HG03196 (cell line): ENCODE data around the gene WDR20.
"Not testable (repeated sequence)": the region's sequence is repeated elsewhere in the genome, so short reads cannot be mapped to it uniquely, and the experiment has no call there.

ENCODE experiments used
- ATAC-seq: cut with Tn5 transposase; IDR thresholded peaks from one replicate; pipeline ENCODE4 v1.9.1; 2021; ENCODE audit not compliant: unreplicated experiment

The WDR20 gene

DNA sequence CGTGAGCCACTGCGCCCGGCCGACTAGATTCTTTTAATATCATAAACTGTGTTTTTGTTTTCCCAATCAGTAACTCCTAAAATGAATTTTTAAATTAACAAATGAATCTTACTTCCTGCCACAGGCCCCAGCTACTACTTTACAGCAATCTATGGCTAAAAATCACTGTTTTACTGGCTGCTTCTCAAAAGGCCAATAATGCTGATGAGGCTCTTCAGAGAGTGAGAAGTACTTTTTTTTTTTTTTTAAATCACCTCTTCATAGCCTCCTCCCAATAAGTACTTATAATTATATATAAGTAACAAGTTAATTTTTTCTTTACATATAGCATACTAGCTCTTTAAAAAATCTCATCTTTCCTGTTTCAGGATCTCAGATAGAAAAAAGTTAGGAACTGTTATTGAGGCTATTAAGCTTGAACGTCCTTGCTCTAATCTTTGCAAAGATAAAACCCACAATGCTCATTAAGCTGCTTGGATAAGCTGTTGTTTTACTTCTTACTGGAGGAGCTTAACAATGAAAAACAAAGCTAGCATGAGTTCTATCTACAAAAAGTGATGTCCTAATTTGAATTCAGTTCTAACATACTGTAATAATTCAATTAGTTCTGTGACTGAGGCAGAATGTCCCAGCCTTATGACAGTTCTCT lies 12.8 kb upstream of the WDR20 start:
- no peak for ATAC-seq

GRCh38 chr14:102131741-102132140 lies 8.0 kb upstream of the WDR20 start:
- ATAC-seq = no peak

- ATAC-seq = not testable (repeated sequence)
Measured at GRCh38 chr14:102134021-102134420, 5.7 kb upstream of the WDR20 start.

DNA sequence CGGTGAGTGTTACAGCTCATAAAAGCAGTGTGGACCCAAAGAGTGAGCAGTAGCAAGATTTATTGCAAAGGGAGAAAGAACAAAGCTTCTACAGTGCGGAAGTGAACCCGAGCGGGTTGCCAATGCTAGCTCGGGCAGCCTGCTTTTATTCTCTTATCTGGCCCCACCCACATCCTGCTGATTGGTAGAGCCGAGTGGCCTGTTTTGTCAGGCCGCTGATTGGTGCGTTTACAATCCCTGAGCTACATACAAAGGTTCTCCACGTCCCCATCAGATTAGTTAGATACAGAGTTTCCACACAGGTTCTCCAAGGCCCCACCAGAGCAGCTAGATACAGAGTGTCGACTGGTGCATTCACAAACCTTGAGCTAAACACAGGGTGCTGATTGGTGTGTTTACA lies 5.0 kb upstream of the WDR20 start:
- ATAC-seq = not testable (repeated sequence)

DNA sequence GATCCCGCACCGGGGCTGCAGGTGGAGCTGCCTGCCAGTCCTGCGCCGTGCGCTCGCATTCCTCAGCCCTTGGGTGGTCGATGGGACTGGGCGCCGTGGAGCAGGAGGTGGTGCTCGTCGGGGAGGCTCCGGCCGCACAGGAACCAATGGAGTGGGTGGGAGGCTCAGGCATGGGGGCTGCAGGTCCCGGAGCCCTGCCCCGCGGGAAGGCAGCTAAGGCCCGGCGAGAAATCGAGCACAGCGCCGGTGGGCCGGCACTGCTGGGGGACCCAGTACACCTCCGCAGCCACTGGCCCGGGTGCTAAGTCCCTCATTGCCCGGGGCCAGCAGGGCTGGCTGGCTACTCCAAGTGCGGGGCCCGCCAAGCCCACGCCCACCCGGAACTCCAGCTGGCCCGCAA lies 4.2 kb upstream of the WDR20 start:
- not testable (repeated sequence) for ATAC-seq

- ATAC-seq = no peak
Measured at GRCh38 chr14:102138535-102138934, 1.2 kb upstream of the WDR20 start.

DNA sequence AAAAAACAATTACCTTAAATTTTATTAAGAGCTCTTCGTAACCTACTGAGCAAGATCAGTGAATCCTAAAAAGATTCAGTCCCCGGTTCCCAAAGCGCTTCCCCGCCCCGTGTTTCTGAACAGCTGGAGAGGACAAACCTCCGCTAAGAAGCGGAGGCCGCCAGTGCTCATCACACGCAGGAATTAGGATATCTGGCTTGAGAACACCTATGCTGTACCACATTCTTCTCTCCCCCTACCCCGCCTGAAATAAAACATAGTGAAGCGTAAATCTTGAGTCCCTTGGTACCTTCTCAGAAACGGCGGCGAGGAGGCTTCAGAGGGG lies 774 bp upstream of the WDR20 start:
- no peak for ATAC-seq

DNA sequence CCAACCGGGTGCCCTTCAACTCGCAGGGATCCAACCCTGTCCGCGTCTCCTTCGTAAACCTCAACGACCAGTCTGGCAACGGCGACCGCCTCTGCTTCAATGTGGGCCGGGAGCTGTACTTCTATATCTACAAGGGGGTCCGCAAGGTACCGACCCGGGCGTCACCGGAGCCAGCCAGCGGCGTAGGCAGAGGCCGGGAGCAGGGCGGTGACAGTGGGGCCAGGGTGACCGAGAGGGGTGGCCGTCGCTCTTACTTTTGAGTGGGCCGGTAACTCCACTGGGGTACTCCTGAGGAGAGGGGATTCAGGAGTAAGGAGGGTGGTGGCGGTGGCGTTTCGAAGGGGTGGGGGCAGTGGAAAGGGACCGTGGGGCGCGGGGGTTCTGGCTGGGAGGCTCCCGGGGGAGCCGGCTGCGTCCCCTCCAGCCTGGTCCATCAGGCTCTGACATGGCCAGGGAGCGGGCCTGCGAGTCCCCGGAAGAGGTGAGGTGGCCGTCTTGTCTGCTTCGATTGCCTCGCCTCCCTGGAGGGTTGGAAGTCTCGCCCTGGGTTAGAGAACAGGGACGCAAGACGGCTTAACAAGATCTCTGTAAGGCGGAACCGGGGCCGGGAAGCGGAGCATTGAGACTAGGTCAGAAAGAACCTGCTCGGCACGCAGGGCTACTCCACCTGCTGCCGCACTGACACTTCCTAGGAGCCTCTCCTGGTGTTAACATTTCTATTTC lies 491 bp downstream of the WDR20 start:
- ATAC-seq = peak; percentile 9

- no peak for ATAC-seq
Measured at GRCh38 chr14:102140750-102141145, 1.1 kb downstream of the WDR20 start.

- ATAC-seq = no peak
Measured at GRCh38 chr14:102141797-102142196, 2.1 kb downstream of the WDR20 start.

- no peak for ATAC-seq
Measured at GRCh38 chr14:102144914-102145313, 5.2 kb downstream of the WDR20 start.

GRCh38 chr14:102145395-102145794 lies 5.7 kb downstream of the WDR20 start:
- ATAC-seq = no peak

- no peak for ATAC-seq
Measured at GRCh38 chr14:102146423-102146822, 6.7 kb downstream of the WDR20 start.

GRCh38 chr14:102150083-102150482 lies 10.4 kb downstream of the WDR20 start:
- ATAC-seq = no peak

DNA sequence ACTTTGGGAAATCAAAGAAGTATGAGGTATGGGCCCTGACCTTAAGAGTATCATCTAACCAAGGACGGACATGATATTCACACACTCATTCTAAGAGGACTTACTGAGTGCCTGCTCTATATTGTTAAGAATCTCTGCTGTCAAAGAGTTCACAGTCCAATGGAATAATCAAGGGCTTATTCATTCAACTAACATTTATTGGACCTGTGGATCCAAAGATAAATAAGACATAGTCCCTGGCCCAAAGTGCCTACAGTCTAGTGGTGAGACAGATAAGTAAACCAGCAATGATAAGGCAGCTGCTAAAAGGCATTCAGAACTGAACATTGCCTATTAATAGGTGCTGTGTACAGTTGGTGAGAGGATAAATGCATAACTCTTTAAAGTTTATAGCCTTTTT lies 11.0 kb downstream of the WDR20 start:
- ATAC-seq = no peak

- not testable (repeated sequence) for ATAC-seq
Measured at GRCh38 chr14:102151411-102151810, 11.7 kb downstream of the WDR20 start.

DNA sequence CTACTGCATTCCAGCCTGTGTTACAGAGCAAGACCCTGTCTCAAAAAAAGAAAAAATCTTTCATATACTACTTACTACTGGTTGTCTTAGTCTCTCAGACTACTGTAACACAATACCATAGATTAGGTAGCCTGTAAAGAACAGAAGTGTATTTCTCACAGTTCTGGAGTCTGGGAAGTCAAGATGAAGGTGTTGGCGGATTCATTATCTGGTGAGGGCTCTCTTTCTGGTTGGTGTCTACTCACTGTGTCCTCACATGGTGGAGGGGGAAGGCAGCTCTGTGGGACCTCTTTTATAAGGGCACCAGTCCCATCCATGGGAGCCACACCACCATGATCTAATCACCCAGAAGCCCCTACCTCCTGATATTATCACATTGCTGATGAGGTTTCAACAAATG lies 14.4 kb downstream of the WDR20 start:
- no peak for ATAC-seq

DNA sequence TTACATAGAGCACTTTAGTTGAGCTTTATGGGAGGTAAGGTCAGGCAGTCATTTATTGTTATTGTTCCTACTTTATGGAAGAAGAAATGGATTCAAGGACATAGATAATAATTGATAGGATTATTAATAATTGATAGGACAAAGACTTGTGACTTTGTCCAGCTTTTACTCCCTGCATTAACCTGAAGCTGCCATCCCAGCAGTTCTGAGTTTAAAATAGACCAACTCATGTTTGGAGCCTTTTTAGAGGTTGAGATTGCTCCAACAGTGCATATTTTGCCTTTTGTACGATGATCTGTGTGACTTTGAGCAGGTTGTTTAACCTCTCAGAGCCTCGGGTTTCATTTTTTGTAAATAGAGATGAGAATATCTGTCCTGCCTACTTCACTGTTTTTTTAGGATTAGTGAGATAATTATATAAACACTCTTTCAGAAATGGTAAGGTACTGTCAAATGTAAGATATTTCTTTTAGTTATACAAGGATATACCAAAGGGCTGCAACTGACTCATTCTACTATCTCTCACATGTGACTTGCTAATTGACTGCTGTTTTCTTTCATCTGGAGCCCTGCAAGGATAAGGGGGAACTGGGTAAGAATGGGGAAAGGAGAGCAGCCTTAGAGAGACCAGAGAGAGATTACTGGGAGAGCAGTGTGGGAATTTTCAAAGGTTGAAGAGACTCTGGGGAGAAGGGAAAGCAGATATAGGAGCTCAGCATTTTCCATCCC lies 15.3 kb downstream of the WDR20 start:
- ATAC-seq = no peak

DNA sequence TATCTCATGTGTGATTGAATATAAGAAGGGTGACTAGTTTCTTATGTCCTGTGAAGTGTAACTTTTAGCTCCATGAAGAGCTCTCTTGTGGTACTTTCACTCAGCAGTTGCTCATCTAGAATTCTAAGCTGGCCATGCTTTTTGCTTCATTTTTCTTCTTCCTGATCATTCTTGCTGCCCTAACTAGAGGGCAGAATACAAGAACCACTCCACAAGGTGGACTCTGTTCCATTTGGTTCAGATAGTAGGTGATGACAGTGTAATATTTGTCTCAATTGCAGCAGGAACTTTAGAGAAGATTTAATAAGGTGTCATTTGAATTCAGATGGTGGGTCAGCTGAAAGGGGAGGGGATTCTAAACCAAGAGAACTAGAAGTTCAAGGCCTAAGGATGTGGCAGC lies 17.6 kb downstream of the WDR20 start:
- ATAC-seq = no peak

DNA sequence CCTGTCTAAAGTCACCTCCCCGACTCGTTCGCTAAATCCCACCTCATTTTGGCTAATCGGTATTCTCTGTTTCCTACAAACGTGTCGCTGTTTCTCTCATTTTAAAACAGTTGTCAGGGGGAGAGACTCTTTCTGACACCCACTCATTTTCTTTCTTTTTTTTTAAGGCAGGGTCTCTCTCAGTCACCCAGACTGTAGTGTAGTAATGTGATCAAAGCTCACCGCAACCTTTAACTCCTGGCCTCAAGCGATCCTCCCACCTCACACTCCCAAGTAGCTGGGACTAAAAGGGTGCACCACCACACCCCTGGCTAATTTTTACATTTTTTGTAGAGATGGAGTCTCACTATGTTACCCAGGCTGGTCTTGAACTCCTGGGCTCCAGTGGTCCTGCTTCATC lies 19.1 kb downstream of the WDR20 start:
- no peak for ATAC-seq

DNA sequence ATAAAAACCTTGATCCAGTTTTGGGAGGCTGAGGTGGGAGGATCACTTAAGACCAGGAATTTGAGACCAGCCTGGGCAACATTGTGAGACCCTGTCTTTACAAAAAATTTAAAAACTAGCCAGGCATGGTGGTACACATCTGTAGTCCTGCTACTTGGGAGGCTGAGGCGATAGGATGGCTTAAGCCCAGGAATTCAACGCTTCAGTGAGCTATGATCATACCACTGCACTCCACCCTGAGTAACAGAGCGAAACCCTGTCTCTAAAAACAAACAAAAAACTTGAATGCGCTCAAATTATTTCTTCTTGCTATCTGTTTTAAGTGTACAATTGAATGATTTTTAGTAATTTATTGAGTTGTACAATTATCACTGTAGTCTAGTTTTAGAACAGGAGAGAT lies 20.1 kb downstream of the WDR20 start:
- no peak for ATAC-seq

GRCh38 chr14:102162487-102162886 lies 22.8 kb downstream of the WDR20 start:
- ATAC-seq = no peak
